NCI-H526 (cell line): ENCODE results near the gene PPFIBP1.
A peak's percentile ranks its signal among the peaks of the same experiment; 100 is the strongest.
"Not testable (repeated sequence)": the region's sequence is repeated elsewhere in the genome, so short reads cannot be mapped to it uniquely, and the experiment has no call there.

Experiments used
- DNase-seq, 2 experiments: peaks; one replicate each; lab custom pipeline; 2025; lab: John Stamatoyannopoulos, UW

Gene PPFIBP1

GRCh38 chr12:27710592-27711316 is 186.7 kb downstream of the PPFIBP1 start, which contains the start of gene MRPS35:
TSS of gene MRPS35 (plus strand) at chr12:27710832. CDS start at chr12:27710844, 12 bp downstream.
- DNase-seq = peak; percentile 63 to 90

- peak in 1 of 2 experiments; percentile 65 for DNase-seq
Measured at GRCh38 chr12:27711317-27711682, 187.3 kb downstream of the PPFIBP1 start.

GRCh38 chr12:27711967-27712366 is 188.0 kb downstream of the PPFIBP1 start:
- DNase-seq = no peak

- DNase-seq = no peak
Measured at GRCh38 chr12:27723212-27723611, 199.2 kb downstream of the PPFIBP1 start.

GRCh38 chr12:27730097-27730588 is 206.1 kb downstream of the PPFIBP1 start:
- no peak for DNase-seq

- peak in 1 of 2 experiments; percentile 33 for DNase-seq
Measured at GRCh38 chr12:27732281-27732680, 208.3 kb downstream of the PPFIBP1 start.

GRCh38 chr12:27733052-27733656 is 209.1 kb downstream of the PPFIBP1 start:
- DNase-seq = peak in 1 of 2 experiments; percentile 64

- DNase-seq = no peak
Measured at GRCh38 chr12:27733791-27734190, 209.8 kb downstream of the PPFIBP1 start.

- not testable (repeated sequence) for DNase-seq
Measured at GRCh38 chr12:27734321-27734720, 210.3 kb downstream of the PPFIBP1 start.

GRCh38 chr12:27743601-27744000 is 219.6 kb downstream of the PPFIBP1 start:
- DNase-seq = no peak
